NT2/D1 (cell line): ENCODE data around the gene APOBEC3B.
"Not testable (repeated sequence)": the region's sequence is repeated elsewhere in the genome, so short reads cannot be mapped to it uniquely, and the experiment has no call there.

ENCODE experiments used
- DNase-seq: peaks from one replicate; pipeline ENCODE4 v3.0.0-alpha.2; 2011; ENCODE audit warnings: low read depth, low spot score
- H3K27me3 ChIP-seq: 2 replicates; pipeline ENCODE4 v1.6.0; 2011; ENCODE audit warnings: mild to moderate bottlenecking; ENCODE audit not compliant: insufficient read length, insufficient read depth
- H3K36me3 ChIP-seq: 2 replicates; pipeline ENCODE4 v1.6.1; 2011; ENCODE audit warnings: mild to moderate bottlenecking, low read length, mixed read lengths; ENCODE audit not compliant: insufficient read depth, insufficient read length
- H3K4me1 ChIP-seq: 2 replicates; pipeline ENCODE4 v1.5.1; 2011; ENCODE audit not compliant: insufficient read depth, insufficient read length
- H3K4me3 ChIP-seq: 2 replicates; pipeline ENCODE4 v1.5.1; 2011; ENCODE audit warnings: low read depth; ENCODE audit not compliant: insufficient read length
- H3K9ac ChIP-seq: 2 replicates; pipeline ENCODE4 v1.6.0; 2011; ENCODE audit warnings: low read depth; ENCODE audit not compliant: insufficient read length
- H3K9me3 ChIP-seq: 2 replicates; pipeline ENCODE4 v1.5.1; 2011; ENCODE audit warnings: mild to moderate bottlenecking, low read length; ENCODE audit not compliant: insufficient read depth
- SUZ12 ChIP-seq: IDR thresholded peaks from 2 replicates; pipeline ENCODE4 v1.6.1; 2011; ENCODE audit not compliant: insufficient read length, insufficient read depth; ENCODE audit errors: extremely low read depth
- YY1 ChIP-seq: IDR thresholded peaks from 2 replicates; pipeline ENCODE4 v1.6.1; 2011; ENCODE audit not compliant: insufficient read length, insufficient read depth
- ZNF274 ChIP-seq: IDR thresholded peaks from 2 replicates; pipeline ENCODE4 v1.6.1; 2011; ENCODE audit warnings: mild to moderate bottlenecking, low read depth, low read length

The APOBEC3B gene

GRCh38 chr22:38957046-38957770 lies 24.9 kb upstream of the APOBEC3B start, which contains the start of gene APOBEC3A:
Gene APOBEC3A (plus strand): TSS chr22:38957609. CDS start chr22:38957692, 83 bp downstream.
- TF ChIP-seq ZNF274 = no peak
- no peak for TF ChIP-seq SUZ12
- no peak for TF ChIP-seq YY1
- no peak for DNase-seq

DNA sequence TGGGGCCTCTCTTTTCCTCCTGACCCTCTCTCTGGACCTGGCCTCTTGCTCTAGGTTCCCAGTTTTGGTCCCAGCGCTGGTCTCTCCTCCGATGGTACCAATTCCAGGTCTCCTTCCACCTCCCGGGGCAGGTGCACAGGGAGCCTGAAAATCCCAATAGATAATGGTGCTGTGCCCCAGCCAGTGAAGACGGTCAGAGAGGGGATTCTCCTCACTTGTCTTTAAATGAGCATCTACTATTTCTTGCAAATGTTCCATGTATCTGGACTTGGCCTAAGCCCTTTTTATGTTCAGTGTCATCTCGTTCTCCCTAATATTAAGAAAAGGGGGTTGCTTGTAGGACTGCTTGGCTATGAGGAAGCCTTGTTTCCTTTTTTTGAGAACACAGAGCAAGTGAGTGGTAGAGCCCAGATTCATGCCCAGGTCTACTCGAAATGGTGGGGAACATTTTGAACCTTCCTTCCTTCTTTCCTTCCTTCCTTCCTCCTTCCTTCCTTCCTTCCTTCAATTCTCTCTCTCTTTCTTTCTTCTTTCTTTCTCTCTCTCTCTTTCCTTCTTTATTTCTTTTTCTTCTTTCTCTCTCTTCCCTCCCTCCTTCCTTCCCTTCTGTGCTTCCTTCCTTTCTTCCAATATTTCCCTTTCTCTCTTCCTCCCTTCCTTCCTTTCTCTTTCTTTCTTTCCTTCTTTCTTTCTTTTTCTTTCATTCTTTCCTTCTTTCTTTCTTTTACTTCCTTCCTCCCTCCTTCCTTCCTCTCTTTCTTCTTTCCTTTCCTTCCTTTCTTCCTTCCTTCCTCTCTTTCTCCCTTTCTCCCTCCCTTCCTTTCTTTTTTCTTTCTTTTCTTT lies 24.1 kb upstream of the APOBEC3B start:
- TF ChIP-seq YY1 (no peak), SUZ12 (no peak), ZNF274 (no peak)
- H3K9ac ChIP-seq = no peak overlapping the region
- H3K9me3 ChIP-seq = no peaks in the 10 kb centered on the region
- H3K4me3 ChIP-seq = no peak overlapping the region
- DNase-seq = no peak
- no peaks in the 10 kb centered on the region for H3K36me3 ChIP-seq
- H3K4me1 ChIP-seq = peaks cover 3% of the 10 kb centered on the region
- H3K27me3 ChIP-seq = peaks cover 3% of the 10 kb centered on the region

More at GRCh38 chr22:38957046-38957770, 24.9 kb upstream of the APOBEC3B start, which contains the start of gene APOBEC3A:
- Histone ChIP-seq H3K9me3 (no peaks in the 10 kb centered on the region), H3K4me1 (peaks cover 3% of the 10 kb centered on the region), H3K9ac (no peak within 1 kb of the TSS), H3K36me3 (no peaks in the 10 kb centered on the region), H3K4me3 (no peak within 1 kb of the TSS), H3K27me3 (peaks cover 3% of the 10 kb centered on the region)

- not testable (repeated sequence) for H3K36me3 ChIP-seq, H3K4me1 ChIP-seq, H3K9ac ChIP-seq, H3K9me3 ChIP-seq, DNase-seq, H3K4me3 ChIP-seq, H3K27me3 ChIP-seq
These were observed 23.6 kb upstream of the APOBEC3B start for GRCh38 chr22:38958651-38958943.

DNA sequence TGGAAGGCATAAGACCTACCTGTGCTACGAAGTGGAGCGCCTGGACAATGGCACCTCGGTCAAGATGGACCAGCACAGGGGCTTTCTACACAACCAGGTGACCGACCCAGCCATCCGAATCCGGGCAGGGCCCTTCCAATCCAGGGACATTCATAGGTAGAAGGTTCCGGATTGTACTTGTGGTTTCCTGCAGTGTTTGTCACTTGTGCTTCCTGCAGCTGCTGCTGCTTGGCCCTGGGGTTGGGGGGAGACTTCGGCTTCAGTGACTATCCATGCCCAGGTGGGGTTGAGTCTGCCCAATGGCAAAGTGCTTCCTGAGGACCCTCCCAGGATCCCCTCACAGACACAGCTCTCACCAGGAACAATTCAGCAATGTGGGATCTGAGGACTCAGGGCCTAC lies 22.6 kb upstream of the APOBEC3B start:
- H3K36me3 ChIP-seq = no peaks in the 10 kb centered on the region
- no peak overlapping the region for H3K4me3 ChIP-seq

DNA sequence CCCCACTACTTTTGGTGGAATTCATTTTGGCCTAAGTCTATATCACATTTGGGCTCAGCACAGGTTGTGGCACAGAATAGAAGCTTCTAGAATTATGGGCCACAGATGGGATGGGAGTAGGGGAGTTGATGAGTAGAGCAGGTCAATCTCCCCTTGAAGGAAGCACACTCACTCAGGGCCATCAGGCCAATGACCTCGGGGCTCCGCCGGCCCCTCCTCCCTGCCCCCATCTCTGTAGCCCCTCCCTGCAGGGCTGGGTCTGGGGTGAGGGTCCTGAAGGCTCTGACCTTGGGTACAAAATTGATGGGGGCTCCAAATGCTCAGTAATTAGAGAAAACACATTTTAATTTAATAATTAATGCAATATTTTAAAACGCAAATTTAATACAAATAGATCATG lies 21.5 kb upstream of the APOBEC3B start:
- not testable (repeated sequence) for H3K4me3 ChIP-seq

More for the DNA sequence above, 22.6 kb upstream of the APOBEC3B start:
- H3K9ac ChIP-seq = no peak overlapping the region
- no peak for DNase-seq
- H3K27me3 ChIP-seq = peaks cover 3% of the 10 kb centered on the region
- TF ChIP-seq YY1 (no peak), SUZ12 (no peak), ZNF274 (no peak)
- H3K4me1 ChIP-seq = peaks cover 3% of the 10 kb centered on the region
- H3K9me3 ChIP-seq = no peaks in the 10 kb centered on the region

DNA sequence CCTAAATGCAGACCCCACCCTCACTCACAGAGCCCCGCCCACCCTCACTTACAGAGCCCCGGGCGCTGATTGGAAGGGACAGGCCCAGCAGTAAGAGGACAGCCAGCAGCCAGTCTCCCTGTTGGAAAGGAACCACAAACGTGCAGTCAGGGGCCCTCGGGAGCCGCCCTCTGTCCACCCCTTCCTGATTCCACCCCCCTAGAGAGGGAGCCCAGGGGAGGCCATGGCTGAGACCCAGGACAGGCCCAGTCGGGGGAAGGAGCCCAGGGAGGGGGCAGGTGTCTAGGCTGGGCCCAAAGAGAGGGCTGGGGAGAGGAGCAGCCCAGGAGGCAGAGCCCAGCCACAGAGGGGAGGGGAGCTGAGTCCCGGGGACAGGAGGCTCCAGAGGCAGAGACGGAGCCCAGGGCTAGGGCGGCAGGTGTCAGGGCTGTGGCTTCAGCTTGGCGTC lies 18.8 kb upstream of the APOBEC3B start:
- DNase-seq, H3K9ac ChIP-seq, H3K9me3 ChIP-seq, H3K36me3 ChIP-seq, H3K4me3 ChIP-seq, H3K4me1 ChIP-seq, H3K27me3 ChIP-seq: not testable (repeated sequence)

More for the DNA sequence above, 21.5 kb upstream of the APOBEC3B start:
- not testable (repeated sequence) for H3K36me3 ChIP-seq, H3K9ac ChIP-seq, H3K4me1 ChIP-seq, DNase-seq, H3K9me3 ChIP-seq, H3K27me3 ChIP-seq

GRCh38 chr22:38963872-38964271 lies 18.3 kb upstream of the APOBEC3B start:
- no peak overlapping the region for H3K4me3 ChIP-seq
- no peaks in the 10 kb centered on the region for H3K9me3 ChIP-seq
- DNase-seq = no peak
- TF ChIP-seq YY1 = no peak
- no peak for TF ChIP-seq SUZ12
- no peak for TF ChIP-seq ZNF274
- H3K4me1 ChIP-seq = no peaks in the 10 kb centered on the region
- no peak overlapping the region for H3K9ac ChIP-seq
- peaks cover 3% of the 10 kb centered on the region for H3K27me3 ChIP-seq
- no peaks in the 10 kb centered on the region for H3K36me3 ChIP-seq
